Measurements from ENCODE around the gene ERC2. TPM values are rescaled to one million over a fixed set of nuclear protein-coding genes. Genes with fewer than 3 reads are reported as not detected.

The ERC2 gene
- total RNA-seq, 1 experiment from 2014 or later, result not detected

- DNase-seq (ENCODE audit: low spot score), result no peak
Observed at GRCh38 chr3:56189536-56189935, 278.7 kb downstream of the ERC2 start.

GRCh38 chr3:56188201-56188600 is 280.1 kb downstream of the ERC2 start:
- DNase-seq (ENCODE audit: low spot score), result no peak

GRCh38 chr3:56187051-56187450 is 281.2 kb downstream of the ERC2 start:
- DNase-seq (ENCODE audit: low spot score), result no peak

GRCh38 chr3:56185827-56186226 is 282.4 kb downstream of the ERC2 start:
- no peak for DNase-seq (ENCODE audit: low spot score)

- no peak for DNase-seq (ENCODE audit: low spot score)
Observed at GRCh38 chr3:56183529-56183928, 284.7 kb downstream of the ERC2 start.

GRCh38 chr3:56180433-56180832 is 287.8 kb downstream of the ERC2 start:
- no peak for DNase-seq (ENCODE audit: low spot score)

GRCh38 chr3:56173601-56174000 is 294.7 kb downstream of the ERC2 start:
- no peak for DNase-seq (ENCODE audit: low spot score)

GRCh38 chr3:56164436-56164835 is 303.8 kb downstream of the ERC2 start:
- no peak for DNase-seq (ENCODE audit: low spot score)

GRCh38 chr3:56157693-56158362 is 310.4 kb downstream of the ERC2 start:
- no peak for DNase-seq (ENCODE audit: low spot score)

- DNase-seq (ENCODE audit: low spot score), result no peak
Observed at GRCh38 chr3:56154297-56154696, 314.0 kb downstream of the ERC2 start.

- DNase-seq (ENCODE audit: low spot score), result no peak
Observed at GRCh38 chr3:56147354-56147753, 320.9 kb downstream of the ERC2 start.

GRCh38 chr3:56145410-56145809 is 322.9 kb downstream of the ERC2 start:
- no peak for DNase-seq (ENCODE audit: low spot score)

- DNase-seq (ENCODE audit: low spot score), result no peak
Observed at GRCh38 chr3:56144805-56145204, 323.5 kb downstream of the ERC2 start.

GRCh38 chr3:56137415-56137814 is 330.9 kb downstream of the ERC2 start:
- DNase-seq (ENCODE audit: low spot score), result no peak

GRCh38 chr3:56136514-56136913 is 331.8 kb downstream of the ERC2 start:
- DNase-seq (ENCODE audit: low spot score), result no peak

- DNase-seq (ENCODE audit: low spot score), result no peak
Observed at GRCh38 chr3:56135941-56136340, 332.3 kb downstream of the ERC2 start.

GRCh38 chr3:56133423-56133822 is 334.8 kb downstream of the ERC2 start:
- no peak for DNase-seq (ENCODE audit: low spot score)

GRCh38 chr3:56132762-56133161 is 335.5 kb downstream of the ERC2 start:
- DNase-seq (ENCODE audit: low spot score), result no peak

- peak; percentile 25 for DNase-seq (ENCODE audit: low spot score)
Observed at GRCh38 chr3:56131974-56132590, 336.2 kb downstream of the ERC2 start.

- DNase-seq (ENCODE audit: low spot score), result no peak
Observed at GRCh38 chr3:56130036-56130435, 338.2 kb downstream of the ERC2 start.

GRCh38 chr3:56126632-56127031 is 341.6 kb downstream of the ERC2 start:
- no peak for DNase-seq (ENCODE audit: low spot score)

- DNase-seq (ENCODE audit: low spot score), result no peak
Observed at GRCh38 chr3:56125358-56126005, 342.8 kb downstream of the ERC2 start.

GRCh38 chr3:56124546-56124945 is 343.7 kb downstream of the ERC2 start:
- DNase-seq (ENCODE audit: low spot score), result no peak
